ENCODE data around the gene SYT1. TPM values are rescaled to one million over a fixed set of nuclear protein-coding genes. Genes with fewer than 3 reads are reported as not detected.

Gene SYT1
- total RNA-seq, 1 donor from 2014 or later, result 19.5 TPM

GRCh38 chr12:79071498-79071897 lies 206.9 kb downstream of the SYT1 start:
- Mint-ChIP-seq H3K9me3 (no peaks in the 10 kb centered on the region), H3K4me3 (no peak overlapping the region), H3K27ac (ENCODE audit: unreplicated experiment) (no peak overlapping the region), H3K27me3 (ENCODE audit: low read depth) (no peaks in the 10 kb centered on the region), H3K4me1 (no peaks in the 10 kb centered on the region), H3K36me3 (ENCODE audit: low read depth) (no peaks in the 10 kb centered on the region)
- DNase-seq (ENCODE audit: low read depth, low spot score), result no peak
- no peak for TF ChIP-seq CTCF (conservative IDR thresholded peaks at IDR 0.05)

- no peak overlapping the region for H3K27ac Mint-ChIP-seq (ENCODE audit: unreplicated experiment)
- TF ChIP-seq CTCF (conservative IDR thresholded peaks at IDR 0.05), result no peak
Observed at GRCh38 chr12:79073506-79073905, 208.9 kb downstream of the SYT1 start.

GRCh38 chr12:79082595-79082994 lies 218.0 kb downstream of the SYT1 start:
- Mint-ChIP-seq H3K4me3 (no peak overlapping the region), H3K27ac (ENCODE audit: unreplicated experiment) (no peak overlapping the region), H3K4me1 (peaks cover 4% of the 10 kb centered on the region), H3K36me3 (ENCODE audit: low read depth) (no peaks in the 10 kb centered on the region), H3K9me3 (no peaks in the 10 kb centered on the region), H3K27me3 (ENCODE audit: low read depth) (no peaks in the 10 kb centered on the region)
- no peak for DNase-seq (ENCODE audit: low read depth, low spot score)
- TF ChIP-seq CTCF (conservative IDR thresholded peaks at IDR 0.05), result no peak

More at GRCh38 chr12:79073506-79073905, 208.9 kb downstream of the SYT1 start:
- H3K36me3 Mint-ChIP-seq (ENCODE audit: low read depth), result no peaks in the 10 kb centered on the region
- H3K4me3 Mint-ChIP-seq, result no peak overlapping the region
- H3K27me3 Mint-ChIP-seq (ENCODE audit: low read depth), result no peaks in the 10 kb centered on the region
- H3K9me3 Mint-ChIP-seq, result no peaks in the 10 kb centered on the region
- DNase-seq (ENCODE audit: low read depth, low spot score), result no peak
- H3K4me1 Mint-ChIP-seq, result no peaks in the 10 kb centered on the region

- H3K27ac Mint-ChIP-seq (ENCODE audit: unreplicated experiment), result no peak overlapping the region
- H3K4me1 Mint-ChIP-seq, result peaks cover 4% of the 10 kb centered on the region
- DNase-seq (ENCODE audit: low read depth, low spot score), result no peak
- no peak for TF ChIP-seq CTCF (conservative IDR thresholded peaks at IDR 0.05)
- H3K27me3 Mint-ChIP-seq (ENCODE audit: low read depth), result no peaks in the 10 kb centered on the region
- H3K36me3 Mint-ChIP-seq (ENCODE audit: low read depth), result no peaks in the 10 kb centered on the region
- H3K9me3 Mint-ChIP-seq, result no peaks in the 10 kb centered on the region
- H3K4me3 Mint-ChIP-seq, result no peak overlapping the region
Observed at GRCh38 chr12:79083181-79083580, 218.6 kb downstream of the SYT1 start.

GRCh38 chr12:79085106-79085682 lies 220.6 kb downstream of the SYT1 start:
- no peaks in the 10 kb centered on the region for H3K27me3 Mint-ChIP-seq (ENCODE audit: low read depth)
- TF ChIP-seq CTCF (conservative IDR thresholded peaks at IDR 0.05), result no peak
- no peak overlapping the region for H3K4me3 Mint-ChIP-seq
- peaks cover 4% of the 10 kb centered on the region for H3K4me1 Mint-ChIP-seq
- no peak for DNase-seq (ENCODE audit: low read depth, low spot score)
- H3K9me3 Mint-ChIP-seq, result no peaks in the 10 kb centered on the region
- no peak overlapping the region for H3K27ac Mint-ChIP-seq (ENCODE audit: unreplicated experiment)
- no peaks in the 10 kb centered on the region for H3K36me3 Mint-ChIP-seq (ENCODE audit: low read depth)

Measured in neural crest cell (in vitro differentiated cells).